Pons (tissue), 1 donor: ENCODE measurements around the gene METTL13.

Source experiments
- DNase-seq: peaks from one replicate; pipeline ENCODE4 v3.0.0-alpha.2; 2016; ENCODE audit warnings: low spot score

Gene METTL13

DNA sequence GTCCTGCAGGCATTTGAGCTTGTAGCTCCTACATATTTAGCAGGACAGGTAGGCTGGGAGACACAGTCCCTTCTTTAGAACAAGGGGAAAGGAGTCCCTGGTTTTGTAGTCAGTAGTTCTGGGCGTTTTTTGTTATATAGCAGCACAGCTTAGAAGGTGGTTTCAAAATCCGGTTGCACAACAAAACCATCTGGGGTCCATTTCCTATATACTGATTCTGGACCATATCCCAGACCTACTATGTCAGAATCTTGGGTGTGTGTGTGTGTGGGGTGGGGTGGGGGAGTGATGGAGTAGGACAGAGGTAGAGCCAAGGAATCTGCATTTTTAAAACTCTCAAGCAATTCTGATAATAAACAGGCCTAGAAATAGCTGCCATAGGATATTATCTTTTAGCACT is 21.6 kb downstream of the METTL13 start:
- DNase-seq: no peak

DNA sequence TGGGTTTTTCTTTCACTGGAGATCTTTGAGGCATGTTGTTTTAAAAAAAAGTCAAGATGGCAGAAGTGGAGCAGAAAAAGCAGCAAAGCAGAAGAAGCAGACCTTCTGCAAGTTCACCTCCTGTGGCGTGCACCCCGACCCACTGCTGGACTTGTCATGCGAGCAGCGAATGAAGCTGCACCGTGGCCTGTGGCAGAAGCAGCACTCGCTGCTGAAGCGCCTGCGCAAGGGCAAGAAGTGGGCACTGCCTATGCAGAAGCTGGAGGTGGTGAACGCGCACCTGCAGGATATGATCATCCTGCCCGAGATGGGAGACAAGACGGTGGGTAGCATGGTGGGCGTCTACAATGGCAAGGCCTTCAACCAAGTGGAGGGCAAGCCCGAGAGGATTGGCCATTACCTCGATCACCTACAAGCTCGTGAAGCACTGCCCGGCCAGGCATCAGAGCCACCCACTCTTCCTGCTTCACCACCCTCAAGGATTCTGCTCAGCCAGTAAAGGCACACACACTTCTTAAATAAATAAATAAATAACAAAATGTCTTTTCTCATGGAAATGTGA is 22.1 kb downstream of the METTL13 start:
- DNase-seq: no peak

DNA sequence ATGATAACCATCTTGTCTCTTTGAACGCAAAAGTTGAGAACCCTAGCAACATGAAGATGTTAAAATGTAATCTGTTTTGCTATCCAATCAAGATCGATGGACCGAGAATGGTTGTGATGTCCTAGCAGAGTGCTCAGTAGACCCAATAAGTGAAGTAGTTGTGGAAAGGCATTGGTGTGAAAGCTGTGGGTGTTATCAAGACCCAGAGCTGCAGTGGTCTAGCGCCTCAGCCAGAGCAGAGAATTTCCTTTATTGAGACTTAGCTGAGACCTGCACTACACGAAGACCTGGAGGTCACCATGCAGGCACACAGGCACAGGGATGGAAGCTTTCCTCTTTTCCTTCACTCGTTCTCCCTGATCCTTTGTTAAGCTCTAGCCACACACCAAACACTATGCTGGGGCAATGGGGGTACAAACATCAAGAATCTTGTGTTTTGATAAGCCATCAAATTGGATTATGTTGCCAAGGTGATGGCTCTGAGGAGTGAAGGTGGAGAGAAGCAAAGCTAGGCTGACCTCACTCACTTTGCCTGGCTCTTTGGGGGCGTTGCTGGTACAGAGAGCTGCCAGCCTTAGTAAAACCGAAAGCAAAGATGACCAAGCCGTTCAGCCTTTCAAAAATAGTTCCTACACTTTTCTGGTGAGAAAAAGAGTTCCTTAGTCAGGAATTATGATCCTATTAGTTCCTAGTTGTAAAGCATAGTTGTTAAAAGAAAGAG is 24.1 kb downstream of the METTL13 start:
- DNase-seq: no peak

DNA sequence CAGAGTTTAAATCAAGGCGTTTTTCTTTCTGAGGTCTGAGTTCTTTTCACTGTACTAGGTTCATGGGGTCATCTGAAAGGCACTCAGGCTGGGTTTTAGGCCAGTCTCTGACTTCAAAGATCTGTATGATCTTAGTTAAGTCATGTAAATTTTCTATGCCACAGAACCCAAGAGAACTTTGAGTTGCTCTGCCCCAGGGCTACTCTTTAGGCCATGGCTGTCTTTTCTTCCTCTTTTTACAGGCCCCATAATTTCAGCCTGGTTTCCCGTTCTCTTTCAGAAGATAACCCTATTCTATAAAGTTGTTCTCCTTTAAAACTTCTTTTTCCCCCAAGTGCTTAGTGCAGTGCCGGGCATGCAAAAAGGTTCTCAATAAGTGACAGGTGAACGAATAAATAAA is 26.1 kb downstream of the METTL13 start:
- no peak for DNase-seq

DNA sequence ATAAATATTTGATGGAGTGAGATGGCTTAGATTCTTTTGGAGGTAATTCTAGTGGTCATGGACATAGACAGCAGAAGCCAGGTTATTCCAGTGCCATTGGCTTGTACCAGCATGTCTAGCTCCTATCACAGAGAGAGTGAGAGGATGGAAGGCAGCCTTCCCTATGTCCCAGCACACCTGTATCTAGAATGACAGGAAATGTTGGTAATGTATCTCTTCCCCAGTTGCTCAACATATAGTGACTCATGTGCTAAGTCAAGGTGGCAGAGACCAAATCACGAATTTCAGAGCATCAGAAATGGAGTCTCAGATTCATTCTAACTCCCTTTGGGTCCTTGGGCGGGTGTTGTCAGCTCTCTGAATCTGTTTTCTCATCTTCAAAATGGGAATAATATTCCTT is 28.4 kb downstream of the METTL13 start:
- DNase-seq: no peak

DNA sequence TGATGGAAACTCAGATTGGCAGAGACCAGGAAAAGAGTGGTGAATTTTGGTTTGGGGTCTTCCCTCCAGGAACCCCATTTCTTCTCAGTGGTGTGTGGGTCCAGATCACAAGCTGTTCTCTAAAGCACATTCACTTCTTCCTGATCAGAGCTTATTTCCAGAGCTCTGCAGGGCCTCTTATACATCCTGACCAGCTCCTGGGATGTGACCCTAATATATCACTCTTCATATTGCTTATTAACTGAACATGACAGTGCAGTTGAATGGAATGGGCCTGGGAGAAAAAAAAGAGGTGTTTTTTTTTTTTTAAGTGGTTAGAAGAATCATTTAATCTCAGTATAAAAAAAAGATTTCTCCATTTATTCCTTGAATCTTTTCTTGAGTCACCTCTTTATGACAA is 30.2 kb downstream of the METTL13 start:
- DNase-seq: no peak

DNA sequence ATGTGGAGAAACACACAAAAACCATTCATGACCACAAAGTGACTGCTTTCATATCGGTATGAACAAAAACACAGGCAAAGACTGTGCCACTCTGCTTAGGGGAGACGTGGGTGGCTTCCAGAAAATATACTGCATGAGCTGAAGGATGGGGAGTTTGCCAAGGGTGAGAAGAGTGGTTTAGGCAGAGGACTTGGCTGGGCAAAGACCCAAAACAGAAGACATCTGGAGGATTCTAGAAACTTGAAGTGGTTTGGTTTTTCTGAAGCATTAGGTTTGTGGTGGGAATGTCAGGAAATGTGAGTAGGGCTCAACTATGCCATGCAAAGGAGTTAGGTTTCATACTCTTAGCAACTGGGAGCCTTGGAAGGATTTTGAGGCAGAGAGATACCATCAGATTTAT is 33.2 kb downstream of the METTL13 start:
- DNase-seq: no peak

DNA sequence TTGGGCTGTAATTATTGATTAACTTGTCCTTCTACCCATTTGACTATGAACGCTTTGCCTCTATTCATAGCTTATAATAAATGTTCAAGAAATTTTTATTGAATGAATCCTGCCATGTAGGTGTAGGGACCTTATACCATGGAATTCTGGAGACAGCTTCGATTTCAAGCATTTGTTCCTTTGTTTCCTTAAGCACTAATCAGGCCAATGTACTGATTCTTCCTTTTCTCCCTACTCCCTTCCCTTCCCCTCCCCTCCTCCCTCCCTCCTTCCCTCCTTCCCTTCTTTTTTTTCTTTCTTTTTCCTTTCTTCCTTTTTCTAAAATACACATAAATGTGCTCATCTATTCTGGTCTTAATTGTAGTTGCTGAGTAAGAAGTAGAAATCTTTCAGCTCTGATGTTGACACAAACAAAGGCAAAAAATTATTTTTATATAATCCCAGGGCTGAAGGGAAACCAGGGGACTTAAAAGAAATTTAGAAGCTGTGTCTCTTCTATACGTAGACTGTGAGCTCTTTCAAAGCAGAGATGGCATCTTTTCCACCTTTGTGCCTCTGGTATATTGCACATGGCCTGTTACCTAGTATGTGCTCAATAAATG is 34.9 kb downstream of the METTL13 start:
- DNase-seq: no peak

DNA sequence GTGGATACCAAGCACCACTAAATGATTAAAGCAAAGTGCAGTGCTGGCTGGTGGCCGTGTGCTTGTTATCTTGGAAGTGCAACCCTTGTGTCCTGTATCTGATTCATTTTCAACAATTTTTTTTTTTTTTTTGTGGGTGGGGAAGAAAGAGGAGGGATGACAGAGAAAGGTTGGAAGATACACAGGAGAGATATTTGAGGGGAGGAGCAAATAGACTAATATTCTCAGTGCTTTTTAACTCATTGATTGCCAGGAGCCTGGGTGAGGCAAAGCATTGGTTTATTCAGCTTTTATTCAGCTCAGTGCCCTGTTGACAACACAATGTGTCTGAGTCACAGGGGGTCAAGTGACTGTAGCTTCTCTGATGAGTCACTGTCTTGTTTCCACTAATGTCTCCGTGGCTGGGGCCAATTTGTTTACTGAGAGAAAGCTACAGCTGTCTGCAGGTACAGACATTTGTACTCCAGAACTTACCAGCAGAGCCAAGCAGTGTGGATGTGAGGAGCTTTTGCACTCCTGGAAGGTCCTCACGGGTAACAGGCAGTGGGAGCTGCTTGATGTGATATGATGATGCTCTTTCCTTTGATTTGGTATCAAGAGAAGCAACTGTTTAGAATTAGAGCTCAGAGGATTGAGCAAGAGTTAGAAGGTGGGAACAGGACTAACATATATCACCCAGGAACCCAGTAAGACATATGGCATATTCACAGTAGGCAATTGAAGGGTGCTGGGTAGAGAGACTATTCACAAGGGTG is 36.2 kb downstream of the METTL13 start:
- DNase-seq: peak; percentile 83

DNA sequence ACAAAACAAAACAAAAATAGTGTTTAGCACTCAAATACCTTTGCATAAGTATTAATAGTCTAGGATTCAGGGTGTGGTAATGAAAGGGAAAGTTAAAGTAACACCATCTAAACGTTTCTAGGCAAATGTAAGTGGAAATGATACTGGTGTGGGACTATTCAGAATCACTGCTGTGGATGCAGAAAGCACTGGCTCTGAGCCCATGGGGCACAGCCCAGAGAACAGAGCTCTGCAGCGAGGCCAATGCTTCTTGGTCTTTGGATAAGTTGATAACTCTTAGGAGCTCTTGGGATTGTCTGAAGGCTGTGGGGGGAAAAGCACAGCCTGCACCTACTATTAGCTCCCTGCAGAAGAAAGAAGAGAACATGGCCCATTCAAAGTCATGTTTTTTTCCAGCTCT is 38.5 kb downstream of the METTL13 start:
- DNase-seq: peak; percentile 71

DNA sequence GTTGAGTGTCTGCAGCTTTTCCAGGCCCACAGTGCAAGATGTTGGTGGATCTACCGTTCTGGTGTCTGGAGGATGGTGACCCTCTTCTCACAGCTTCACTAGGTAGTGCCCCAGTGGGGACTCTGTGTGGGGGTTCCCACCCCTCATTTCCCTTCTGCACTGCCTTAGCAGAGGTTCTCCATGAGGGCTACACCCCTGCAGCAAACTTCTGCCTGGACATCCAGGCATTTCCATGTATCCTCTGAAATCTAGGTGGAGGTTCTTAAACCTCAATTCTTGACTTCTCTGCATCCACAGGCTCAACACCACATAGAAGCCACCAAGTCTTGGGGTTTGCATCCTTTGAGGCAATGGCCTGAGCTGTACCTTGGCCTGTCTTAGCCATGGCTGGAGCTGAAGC is 45.5 kb downstream of the METTL13 start:
- no peak for DNase-seq

DNA sequence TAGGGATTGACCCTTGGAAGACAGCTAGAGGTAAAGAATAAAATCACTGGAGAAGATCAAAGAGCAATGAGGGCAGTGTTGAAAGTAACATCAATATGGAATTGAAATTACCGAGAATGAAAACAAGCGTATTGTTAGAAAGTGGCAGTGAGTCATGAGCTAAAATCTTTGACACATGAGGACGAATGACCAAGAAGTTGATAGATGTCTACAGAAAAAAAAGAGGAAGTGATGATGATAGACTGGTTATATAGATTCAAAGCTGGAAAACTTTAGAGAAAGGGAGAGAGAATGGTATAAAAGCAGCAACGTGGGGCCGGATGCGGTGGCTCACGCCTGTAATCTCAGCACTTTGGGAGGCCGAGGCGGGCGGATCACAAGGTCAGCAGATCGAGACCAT is 47.3 kb downstream of the METTL13 start:
- DNase-seq: no peak

DNA sequence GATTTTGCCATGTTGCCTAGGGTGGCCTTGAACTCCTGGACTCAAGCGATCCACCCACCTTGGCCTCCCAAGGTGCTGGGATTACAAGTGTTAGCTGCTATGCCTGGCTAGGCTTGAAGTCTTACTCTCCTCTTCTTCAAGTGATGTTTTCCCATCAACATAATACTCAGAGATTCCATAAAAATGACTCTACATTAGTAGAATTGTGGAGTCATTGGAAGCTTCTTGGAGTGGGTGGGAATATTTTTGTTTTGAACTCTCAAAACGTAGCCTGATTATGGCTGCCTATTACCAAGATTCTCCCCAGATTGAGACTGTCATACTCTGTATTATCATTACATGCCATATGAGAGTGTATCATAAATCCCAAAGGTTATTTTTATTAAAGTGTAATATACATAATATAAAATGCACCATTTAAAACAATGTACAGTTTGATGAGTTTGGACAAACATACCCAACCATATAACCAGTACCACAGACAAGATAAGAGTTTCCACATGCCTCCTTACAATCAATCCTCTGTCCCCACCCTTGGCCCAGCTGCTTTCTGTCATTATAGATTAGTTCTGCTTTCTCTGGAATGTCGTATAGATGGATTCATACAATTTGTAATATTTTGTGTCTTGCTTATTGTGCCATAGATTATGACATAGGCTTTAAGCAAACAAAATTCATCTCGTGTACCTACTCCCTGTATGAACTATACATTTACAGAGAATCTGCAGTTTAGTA is 51.8 kb downstream of the METTL13 start:
- DNase-seq: no peak

DNA sequence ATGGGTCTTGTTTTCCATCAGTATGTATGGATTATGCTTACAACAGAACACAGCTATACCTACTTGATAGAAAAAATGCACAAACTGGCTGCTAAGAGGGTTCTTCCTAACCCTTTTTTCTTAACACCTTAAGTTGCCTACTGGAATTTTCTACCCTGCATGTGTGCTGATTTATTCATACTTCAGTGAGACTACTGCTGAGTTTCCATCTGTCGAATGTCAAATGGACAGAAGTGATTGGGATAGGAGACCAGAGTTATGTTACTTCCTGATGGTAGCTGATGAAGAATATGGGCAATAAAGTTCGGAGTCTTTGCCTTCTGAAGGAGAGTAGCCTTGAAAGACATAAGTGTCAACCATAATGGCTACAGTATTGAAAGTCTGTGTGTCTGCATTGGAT is 53.4 kb downstream of the METTL13 start:
- no peak for DNase-seq

DNA sequence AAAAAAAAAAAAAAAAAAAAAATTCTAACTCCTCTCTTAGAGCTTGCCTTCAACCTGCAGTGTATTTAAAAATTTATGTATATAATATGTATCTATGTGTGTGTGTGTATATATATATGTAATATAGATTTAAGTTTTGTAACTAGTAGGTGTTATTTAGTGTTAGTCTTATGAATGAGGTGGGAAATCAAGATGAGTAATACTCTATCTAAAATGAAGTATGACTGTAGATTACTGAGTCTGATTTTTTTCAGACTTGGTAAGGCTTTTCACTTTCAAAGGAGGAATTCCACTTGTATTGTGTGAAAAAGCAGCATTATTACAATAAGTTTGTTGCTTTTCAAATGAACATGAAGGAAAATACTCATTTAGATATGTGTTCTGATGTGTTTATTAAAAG is 54.4 kb downstream of the METTL13 start:
- DNase-seq: no peak

DNA sequence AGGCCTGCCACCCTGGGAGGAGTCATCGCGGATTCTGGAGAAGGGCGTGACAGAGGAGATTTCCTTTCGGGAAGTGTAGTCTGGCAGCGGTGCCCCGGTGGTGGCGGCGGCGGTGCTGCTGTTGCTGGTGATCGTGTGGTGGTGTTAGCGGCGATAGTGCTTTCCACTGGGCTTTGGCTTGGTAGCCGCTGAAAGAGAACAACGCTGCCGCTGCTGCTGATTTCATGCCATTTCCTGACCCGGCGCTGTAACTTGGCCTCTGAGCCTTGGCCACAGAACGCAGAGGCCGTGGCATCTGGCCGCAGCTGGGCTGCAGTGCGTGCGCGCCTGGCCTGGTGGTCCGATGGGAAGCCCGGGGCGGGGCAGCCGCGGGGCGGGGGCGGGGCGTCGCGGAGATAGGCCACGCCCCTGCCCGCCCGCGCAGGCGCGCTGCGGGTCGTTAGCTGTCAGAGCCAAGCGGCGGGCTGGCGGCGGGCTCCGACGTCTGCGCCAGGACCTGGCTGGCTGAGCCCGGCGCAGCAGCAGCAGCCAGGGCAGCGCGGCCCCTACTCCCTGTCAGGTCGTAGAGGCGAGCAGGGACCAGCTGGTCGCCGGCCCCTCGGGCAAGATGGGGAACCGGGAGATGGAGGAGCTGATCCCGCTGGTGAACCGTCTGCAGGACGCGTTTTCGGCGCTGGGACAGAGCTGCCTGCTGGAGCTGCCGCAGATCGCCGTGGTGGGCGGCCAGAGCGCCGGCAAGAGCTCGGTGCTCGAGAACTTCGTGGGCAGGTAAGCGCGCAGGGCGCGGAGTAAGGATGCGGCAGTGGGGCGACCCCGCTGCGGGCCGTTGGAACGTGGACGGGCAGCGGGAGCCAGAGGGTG is 59.8 kb downstream of the METTL13 start, which contains the start of gene DNM3:
TSS of gene DNM3 (plus strand) at position 449 of the 861 bp plus-strand sequence. CDS start at position 608, 159 bp downstream.
- DNase-seq: peak; percentile 88

DNA sequence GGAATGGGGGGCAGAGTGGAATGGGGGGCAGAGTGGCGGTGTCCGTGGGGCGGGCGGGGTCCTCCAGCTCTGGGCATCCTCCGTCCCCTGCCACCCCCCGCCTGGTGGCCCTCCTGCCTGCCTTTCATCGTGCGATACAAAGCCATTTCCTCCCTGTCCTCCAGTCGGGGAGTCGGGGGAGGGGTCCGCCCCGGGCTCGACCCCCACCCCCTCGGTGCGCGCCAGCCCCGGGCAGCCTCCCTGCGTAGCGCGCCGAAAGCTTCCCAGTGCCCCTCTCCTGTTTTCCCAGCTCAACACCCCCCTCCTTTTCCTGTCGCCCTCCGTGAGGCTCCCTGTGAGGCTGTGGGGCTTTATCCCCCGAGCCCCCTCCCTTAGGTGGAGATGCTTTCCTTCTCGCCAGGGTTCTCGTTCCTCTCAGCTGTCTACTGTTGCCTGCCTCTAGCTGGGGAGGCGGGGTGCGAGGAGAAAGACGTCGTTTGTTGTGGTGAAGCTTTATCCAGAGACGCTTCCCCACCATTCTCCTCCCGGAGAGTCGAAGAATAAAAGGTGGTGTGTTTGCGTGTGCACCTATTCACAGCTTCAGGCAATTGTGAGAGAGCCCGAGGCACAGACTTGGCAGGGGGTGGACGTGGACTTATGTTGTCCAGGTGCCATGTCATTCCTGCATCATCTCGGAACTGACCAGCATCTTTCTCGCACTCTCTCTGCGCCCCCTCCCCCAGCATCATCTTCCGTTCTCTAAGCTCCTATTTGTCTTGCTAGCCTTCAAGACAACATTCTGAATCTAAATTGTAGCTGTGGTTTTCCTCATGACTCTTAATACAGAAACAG is 60.7 kb downstream of the METTL13 start:
- DNase-seq: peak; percentile 81

DNA sequence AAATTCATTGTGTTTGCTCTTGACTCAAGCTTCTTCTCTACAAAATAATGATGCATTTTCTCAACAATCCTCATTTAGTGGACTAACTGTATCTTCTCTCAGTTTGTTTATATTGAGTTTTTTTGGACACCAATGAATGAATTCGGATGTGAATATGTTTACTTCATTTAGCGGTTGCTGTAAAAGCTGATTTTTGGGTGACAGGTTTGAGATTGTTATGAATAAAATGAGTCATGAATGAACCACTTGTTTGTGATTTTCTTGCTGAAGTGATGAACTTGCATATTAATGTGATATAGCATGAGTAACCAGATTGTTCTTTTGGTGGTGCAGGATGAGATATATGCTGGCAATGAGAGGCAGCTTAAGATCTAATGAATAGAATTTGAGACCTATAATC is 62.9 kb downstream of the METTL13 start:
- peak; percentile 71 for DNase-seq

DNA sequence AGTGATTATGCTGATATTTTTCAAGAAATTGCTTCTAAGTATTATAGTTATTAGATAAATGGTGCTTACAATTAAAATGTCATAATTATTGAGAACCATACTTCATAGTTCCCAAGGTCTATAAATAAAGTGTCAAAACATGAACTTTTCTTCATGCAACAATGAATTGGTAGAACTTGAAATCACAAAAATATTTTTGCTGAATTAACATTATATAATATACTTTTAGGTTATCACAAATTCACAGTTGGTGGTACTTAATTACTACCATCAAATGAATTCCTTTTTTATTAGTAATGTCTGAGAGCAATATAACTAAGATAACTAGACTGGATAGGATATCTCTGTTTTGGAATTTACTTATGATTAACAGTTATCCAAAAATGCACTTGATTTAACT is 64.5 kb downstream of the METTL13 start:
- no peak for DNase-seq
